ENCODE results near the gene RRP8.

The RRP8 gene

DNA sequence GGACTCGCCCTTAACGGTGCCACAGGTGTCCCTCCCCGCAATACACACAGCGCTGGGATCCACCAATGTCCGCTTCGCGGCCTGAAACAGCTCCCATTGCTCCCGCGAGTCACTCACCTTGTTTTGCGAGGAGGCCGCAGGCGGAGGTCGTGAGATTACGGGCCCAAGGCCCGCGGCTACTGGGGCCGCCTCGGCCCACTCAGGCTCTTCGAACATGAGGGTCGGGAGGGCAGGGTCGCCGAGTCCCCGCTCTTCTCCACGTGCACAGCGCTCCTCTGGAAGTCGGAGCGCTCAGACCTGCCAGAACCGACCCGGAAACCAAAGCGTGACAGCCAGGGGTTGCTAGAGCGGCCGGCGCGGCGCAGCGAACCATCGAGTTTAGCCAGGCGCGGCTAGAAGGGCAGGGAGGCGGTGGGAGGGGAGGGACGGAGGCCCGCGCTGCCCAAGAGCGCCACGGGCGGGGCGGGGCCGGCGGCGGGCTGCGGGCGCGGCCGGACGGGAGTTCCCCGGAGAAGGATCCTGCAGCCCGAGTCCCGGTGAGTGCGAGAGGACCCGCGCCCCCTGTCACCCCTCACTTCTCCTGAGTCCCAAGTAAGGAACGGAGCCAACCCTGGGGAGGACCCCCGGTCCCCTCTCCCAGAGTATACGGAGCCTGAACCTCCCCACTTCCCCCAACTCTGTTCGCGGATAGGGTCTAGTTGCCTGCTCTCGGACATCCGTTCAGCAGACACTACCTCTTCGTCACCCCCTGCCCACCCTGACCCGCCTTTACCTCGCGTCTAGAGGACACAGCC, at the start of gene RRP8, which contains the start of gene ILK:
Gene RRP8, minus strand, starts transcription at position 330 of the 794 bp plus-strand sequence. Its CDS starts 114 bp downstream, at position 216.
Gene ILK, plus strand, starts transcription at position 488 of the 794 bp plus-strand sequence. CDS start 498 bp downstream, outside the sequence.
- peak; percentile 95 for DNase-seq (ENCODE audit: low spot score)

DNA sequence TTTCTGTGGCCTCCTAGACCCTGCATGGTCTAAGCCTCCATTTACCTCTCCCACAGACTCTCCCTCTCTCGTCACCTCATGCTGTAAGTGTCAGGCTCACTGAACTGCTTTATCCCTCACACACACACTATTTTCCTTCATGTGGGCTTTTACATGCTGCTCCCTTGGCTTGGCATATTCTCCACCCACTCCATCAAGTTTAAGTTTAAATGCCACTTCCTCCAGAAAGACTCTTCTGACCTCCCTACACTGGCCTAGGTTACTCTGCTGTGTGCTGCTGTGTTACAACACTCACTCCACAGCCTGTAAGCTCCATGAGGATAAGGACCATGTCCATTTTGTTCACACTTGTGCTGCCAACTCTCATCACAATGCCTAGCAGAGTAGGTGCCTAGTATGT, 49.7 kb upstream of the RRP8 start:
- DNase-seq (ENCODE audit: low spot score) = no peak

DNA sequence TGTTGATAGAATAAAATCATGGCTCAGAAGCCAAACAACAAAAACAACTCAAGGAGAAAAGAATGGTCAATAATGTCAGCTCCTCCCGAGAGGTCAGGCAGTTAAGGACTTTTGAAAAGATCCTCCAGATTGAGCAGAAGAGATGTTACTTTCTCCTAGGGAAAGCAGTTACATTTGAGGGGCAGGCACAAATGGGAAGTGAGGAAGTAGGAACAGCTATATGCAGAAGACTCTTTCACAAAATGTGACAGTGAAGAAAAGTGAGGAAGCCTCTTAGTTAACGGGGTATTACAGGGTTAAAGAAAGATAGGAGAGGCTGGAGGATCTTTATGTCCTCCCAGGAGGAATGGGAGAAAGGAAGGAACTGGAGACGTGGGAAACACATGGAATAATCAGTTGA, 48.8 kb upstream of the RRP8 start:
- no peak for DNase-seq (ENCODE audit: low spot score)

DNA sequence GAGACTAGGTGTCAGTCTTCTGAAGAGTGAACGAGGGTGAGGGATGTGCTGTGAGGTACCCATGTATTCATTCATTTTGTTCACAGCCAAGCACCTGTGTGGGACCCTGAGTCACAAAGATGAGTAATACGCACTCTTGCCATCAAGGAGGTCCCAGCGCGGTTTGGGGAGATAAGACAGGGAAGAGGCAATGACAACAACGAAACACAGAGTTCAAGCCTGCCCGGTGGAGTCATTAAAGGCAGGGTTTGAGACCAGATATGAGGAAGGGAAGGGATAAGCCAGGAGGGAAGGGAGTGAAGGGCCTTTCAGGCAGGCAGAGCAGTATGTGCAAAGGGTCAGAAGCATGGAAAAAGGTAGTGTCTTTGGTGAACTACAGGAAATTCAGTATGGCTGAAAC, 47.6 kb upstream of the RRP8 start:
- DNase-seq (ENCODE audit: low spot score) = no peak

DNA sequence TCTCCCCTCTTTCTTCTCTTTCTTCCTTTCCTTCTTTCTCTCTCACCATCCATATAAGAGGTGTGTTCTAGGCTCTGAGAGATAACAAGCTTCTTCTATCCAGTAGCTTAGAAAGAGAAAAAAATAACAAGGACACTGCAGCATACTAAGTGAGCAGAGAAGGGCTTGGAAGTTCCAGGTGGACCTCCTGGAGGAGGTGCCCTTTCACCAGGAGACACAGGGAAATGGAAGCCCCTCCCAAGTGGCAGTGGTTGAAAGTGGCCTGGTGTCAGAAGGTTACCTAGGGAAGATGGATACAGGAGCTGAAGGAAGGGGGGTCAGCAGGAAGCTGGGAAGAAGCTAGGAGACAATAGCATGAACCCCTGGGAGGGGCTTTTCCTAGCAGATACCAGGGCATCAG, 46.7 kb upstream of the RRP8 start:
- DNase-seq (ENCODE audit: low spot score) = no peak

DNA sequence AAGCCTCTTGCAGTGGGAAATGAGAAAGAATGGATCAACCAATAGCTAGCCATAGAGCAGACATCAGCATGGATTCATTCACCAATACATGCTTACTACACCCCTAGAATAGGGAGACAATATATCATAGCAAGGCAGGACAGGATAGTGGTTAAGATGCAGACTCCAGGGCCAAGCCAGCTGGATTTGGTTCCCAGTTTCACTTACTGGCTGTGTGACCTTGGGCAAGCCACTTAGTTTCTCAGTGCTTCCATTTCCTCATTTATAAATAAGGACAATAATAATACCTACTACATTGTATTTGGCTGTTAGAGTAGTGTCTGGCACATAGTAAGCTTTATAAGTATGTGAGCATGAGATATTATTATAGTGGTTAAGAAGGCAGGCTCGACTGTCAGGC, 45.1 kb upstream of the RRP8 start:
- DNase-seq (ENCODE audit: low spot score) = no peak

DNA sequence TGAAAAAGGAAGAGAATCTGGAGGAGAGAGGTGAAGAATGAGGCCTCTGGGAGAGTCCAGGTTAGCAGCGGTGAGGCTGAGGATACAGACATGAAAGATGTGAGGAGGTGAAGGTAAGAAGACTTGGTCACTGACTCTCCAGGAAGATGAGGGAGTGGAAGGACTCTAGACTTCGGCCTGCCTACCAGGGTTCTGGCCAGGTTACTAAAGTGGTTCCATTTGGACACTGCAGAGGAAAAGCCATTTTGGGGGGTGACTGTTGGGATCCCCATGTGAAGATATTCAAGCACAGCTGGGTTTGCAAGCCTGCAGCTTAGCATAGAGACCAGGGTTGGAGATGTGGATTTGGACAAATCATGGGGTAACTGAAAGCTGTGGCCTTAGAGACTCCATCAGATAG, 44.4 kb upstream of the RRP8 start:
- DNase-seq (ENCODE audit: low spot score) = no peak

DNA sequence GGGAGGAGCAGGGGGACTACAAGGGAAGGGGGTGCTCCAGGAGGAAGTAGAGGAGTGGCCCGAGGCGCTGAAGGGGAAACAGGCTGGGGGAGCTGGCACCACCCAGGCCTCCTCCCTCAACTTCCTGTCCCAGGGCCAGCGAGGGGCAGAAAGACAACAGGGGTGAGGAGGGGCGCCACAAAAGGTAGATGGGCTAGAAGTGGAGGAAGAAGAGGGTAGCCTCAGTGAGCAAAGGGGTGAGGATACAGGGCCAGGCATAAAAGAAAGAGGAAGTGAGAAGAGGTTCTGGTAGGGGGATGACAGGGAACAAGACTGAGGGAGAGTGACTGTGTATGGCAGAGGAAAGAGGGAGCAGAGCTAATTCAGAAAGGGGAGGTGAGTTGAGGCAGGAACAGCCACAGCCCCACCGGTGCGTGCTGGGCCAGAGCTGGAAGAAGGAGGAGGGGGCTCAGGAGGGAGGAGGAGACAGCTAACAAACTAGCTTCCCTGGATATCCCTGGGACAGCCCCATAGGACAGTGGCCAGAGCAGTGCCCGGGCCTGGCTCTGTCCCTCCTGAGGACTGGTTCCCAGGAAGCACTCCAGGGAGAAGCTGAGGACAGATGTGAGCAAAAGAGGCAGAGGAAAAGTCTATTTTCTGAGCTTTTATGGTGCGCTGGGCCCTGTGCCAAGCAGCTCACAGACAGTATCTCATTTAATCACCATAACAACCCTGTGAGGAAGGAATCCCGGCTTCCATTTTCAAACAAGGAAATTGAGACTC, 43.7 kb upstream of the RRP8 start:
- DNase-seq (ENCODE audit: low spot score) = no peak

DNA sequence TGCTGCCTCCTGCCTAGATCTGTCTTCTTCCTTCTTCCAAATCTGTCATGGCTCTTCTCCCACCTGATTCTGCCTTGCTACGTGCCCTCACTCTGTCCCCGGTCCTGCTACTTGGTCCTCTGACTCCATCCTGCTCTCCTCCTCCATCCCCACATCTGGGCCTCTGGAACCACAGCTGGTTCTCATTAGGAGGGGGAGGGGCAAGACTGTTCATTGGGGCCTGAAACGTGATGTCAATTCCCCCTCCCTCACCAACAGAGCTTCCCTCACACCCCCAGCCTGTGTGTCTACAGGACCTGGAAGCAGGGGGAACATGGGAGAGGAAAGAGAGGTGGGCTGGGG, 43.1 kb upstream of the RRP8 start:
- peak; percentile 65 for DNase-seq (ENCODE audit: low spot score)

DNA sequence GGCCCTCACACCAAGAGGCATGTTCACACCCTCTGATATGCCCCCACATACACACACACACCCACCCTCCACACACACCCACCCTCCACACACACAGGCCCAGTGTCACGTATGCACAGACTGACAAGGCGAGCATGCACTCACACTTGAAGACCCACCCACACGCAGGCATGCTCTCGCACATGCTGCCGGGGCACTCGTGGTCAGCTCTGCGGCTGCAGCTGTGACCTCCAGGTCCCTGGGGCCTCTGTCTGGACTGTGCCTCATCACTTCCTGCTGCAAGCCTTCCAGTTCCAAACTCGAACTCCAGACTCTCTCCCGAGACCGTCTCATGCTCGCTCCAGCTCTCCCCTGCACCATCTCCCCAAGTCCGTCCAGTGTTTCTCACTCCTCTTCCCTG, 42.7 kb upstream of the RRP8 start:
- peak; percentile 76 for DNase-seq (ENCODE audit: low spot score)

DNA sequence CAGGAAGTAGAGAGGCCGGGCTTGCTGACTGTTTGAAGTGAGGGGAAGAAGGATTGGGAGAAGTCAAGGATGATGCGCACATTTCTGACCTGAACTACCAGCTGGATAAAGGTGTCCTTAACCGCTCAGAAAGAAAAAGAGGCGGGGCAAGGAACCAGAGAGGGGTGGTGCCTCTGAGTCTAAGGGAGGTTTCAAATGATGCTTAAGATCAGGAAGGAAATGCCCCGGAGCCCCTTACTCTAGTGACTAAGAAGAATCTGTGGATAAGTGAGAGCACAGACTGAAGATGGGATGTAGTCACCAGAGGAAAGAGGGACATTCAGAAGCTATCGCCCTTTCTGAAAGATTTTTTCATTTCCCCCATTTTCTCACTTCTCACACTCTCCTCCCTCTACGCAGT, 39.5 kb upstream of the RRP8 start:
- DNase-seq (ENCODE audit: low spot score) = no peak

DNA sequence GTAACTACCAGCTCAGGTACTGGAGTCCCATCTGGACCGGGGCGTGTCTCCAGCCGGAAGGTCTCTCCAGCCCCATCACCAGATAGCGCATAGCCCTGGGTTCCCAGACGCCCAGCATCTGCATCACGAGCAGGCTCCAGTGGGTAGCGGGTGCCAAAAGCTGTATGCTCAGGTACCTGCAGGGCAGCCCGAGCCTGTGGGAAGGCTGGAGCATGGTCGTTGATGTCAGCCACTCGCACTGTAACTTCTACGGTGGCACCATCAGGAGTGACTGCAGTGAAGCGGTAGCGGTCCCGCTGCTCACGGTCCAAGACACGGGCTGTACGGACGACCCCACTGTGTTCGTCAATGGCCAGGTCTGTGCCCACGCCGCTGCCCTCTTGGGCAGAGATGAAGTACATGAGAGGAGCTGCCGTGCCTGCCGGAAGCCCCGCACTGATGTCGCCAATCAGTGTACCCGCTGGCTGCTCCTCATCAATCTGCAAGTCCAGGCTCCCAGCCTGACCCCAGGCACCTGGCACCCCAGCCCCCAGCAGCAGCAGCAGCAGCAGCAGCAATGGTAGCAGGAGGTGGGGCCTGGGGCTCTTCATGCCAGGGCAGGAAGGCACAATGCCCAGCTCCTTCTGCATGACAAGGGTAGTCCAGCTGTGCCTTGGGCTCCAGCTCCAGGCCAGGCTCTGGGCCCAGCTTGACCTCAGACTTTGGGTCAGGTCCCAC, 37.7 kb upstream of the RRP8 start:
- DNase-seq (ENCODE audit: low spot score) = no peak

DNA sequence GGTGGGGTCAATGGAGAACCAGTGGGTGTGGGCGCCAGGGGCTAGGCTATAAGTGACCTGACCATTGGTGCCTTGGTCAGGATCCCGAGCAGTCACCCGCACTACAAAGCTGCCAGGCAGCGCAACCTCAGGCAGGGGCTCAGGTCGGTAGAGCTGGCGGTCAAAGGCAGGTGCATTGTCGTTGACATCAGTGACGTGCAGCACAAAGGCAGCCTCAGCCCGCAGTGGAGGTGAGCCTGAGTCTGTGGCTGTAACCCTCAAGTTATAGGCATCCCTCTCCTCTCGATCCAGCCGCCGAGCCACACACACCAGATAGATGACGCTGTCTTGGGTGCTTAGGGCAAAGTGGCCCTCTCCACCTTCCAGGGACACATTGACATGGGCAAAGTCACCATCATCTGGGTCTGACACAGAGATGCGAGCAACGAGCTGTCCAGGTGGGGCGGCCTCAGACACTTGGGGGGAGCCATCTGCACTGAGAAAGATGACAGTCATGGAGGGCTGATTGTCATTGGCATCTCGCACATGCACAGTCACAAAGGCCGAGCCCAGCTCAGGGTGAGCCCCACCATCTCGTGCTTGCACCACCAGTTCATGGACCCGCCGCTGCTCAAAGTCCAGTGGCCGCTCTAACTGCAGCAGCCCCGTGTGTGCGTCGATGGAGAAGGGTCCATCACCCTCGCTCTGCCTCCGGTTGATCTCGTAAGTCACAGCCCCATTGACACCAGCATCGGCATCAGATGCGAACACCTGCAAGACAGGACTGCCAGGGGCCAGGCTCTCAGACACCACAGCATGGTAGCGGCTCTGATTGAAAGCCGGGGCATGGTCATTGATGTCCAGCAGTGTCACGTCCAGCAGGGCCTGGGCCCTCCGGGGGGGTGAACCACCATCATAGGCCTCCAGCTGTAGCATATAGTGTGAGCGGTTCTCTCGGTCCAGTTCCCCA, 36.9 kb upstream of the RRP8 start:
- no peak for DNase-seq (ENCODE audit: low spot score)

DNA sequence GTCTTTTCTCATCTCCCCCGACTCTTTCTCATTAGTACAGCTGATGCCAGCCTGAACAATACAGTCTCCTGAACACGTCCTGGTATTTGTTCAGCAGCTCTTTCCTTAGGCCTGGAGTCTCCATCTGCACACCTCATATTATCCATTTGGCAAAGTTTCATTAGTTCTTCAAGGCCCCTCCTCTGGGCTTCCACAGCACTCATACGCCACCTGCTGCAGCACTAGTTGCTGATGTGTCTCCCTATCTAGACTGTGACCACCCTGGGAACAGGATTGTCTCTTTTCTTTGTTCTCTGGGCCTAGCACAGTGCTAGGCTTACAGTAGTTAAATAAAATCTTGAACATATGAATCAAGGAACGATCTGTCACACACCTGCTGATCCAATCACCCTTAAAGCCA, 35.0 kb upstream of the RRP8 start:
- no peak for DNase-seq (ENCODE audit: low spot score)

DNA sequence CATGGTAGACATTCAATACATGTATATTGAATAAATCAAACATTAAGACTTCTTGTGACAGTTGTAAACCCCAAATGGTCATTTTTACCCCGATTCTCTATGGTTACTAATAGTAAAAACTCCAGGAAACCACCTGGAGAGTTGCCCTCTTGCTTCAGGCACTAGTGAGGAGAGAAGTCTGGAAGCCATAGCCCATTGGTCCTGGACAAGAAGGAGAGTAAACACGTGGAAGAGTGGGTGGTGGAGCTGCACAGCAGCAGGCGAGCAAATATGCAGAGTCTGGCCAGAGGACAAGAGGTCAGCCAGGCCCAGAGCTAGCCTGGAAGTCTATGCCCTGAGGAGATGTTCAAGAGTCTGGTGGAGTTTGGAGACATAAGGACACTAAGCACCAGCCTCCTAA, 34.5 kb upstream of the RRP8 start:
- DNase-seq (ENCODE audit: low spot score) = peak; percentile 82

DNA sequence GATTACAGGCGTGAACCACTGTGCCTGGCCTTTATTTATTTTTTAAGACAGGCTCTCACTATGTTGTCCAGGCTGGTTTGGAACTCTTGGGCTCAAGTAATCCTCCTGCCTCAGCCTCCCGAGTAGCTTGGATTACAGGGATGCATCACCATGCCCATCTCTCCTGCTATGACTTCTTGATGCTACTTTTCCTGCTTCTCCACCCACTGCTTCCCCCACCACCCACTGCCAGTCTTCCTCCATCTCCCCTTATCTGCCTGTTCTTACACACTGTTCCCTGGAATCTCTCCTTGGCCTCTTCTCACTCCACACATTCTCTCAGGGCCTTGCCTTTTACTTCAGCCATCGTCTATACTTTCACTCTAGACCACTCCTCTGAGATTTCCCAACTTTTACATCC, 33.1 kb upstream of the RRP8 start:
- DNase-seq (ENCODE audit: low spot score) = no peak

DNA sequence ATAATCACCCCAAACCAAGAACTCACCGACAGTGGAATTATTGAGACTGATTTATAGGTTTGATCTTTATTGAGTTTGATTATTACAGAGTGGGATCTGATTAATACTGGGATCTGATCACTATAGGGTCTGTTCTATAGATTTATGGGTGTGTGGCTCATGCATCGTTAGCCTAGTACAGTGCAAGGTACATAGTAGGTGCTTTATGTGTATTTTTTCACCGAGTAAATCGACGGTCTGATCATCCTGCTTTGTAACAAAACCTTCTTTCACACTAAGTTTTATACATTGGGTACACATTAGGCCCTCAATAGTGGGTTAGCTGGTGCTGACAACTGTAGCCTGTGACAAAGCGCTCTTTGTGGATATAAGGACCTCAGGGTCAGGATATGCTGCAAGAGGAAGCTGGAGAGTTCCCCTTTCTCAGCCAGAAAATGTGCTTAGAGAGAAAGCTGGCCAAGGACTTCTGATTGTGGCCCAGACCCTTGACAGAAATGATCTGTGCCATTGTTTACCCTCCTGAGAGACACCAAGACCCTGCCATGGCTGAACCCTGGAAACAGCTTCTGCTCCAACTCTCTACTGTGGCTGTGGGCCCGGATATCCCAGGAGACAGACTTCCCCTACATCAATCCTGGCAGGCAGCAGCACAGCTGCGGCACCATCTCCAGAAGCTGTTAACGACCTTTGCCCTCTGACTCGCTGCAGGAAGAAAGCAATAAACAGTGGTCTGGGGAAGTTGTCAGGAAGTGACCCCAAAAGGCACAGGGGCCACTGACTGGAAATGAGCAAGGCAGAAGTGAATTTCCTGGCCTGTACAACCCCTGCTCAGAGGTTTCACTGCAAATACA, 31.9 kb upstream of the RRP8 start:
- peak; percentile 51 for DNase-seq (ENCODE audit: low spot score)

DNA sequence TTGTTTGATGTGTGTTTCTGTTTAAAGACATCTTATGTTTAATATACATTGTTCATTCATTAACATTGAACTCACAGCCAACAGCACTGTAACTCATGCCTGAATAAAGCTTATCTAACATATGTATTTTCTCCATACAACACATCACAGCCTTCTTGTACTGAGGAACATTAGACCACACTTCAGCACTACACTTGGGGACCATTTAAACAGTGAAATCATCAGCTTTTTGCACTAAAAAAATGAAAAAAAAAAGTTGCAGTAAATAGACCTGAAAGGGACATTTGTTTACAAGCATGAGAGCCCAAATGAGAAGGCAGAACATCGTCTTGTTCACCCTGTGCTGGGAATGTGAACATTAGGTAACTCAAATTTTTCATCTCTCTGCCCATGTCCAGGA, 31.1 kb upstream of the RRP8 start:
- DNase-seq (ENCODE audit: low spot score) = no peak

DNA sequence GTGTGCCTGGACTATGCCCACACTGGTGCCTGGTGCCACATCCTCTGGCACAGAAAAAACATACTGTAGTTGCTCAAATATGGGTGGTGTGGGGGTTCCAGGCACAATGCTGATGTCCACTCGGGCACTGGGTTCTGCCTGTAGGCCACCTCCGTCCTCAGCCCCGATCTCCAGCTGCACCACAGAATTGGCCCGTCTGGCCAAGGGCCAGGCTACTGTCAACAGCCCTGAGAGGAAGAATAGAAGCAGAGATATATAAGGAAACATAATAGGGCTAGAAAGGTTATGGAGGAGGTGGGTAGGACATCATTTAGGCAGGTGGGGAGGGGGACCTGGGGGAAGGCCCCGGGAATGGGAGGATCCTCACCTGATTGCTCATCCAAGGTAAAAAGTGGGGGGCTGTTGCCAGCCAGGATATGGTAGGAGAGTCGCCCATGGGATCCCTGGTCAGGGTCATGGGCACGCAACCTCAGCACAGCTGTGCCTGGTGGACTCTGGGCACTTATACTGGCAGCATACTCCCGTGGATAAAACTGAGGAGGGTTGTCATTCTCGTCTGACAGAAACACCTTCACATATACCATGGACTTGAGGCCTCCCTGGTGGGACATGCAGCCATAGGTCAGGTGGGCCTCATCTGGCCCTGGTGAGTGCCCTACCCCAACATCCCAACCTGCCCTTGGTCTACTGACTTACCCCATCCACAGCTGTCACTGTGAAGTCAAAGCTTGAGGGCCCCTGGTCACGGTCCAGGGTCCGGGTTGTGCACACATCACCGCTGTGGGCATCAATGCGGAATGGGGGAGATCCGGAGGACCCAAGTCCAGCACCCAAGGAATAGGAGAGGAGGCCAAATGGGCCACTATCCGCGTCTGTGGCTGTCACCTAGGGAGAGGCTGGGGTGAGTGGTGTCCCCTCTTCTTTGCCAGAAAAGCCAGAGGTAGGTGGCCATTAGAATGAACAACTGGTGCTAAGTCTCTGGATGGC, 30.3 kb upstream of the RRP8 start:
- no peak for DNase-seq (ENCODE audit: low spot score)
